ENCODE measurements around the gene MRGPRD. TPM values are rescaled to one million over a fixed set of nuclear protein-coding genes. Genes with fewer than 3 reads are reported as not detected.

MRGPRD gene, protein sequence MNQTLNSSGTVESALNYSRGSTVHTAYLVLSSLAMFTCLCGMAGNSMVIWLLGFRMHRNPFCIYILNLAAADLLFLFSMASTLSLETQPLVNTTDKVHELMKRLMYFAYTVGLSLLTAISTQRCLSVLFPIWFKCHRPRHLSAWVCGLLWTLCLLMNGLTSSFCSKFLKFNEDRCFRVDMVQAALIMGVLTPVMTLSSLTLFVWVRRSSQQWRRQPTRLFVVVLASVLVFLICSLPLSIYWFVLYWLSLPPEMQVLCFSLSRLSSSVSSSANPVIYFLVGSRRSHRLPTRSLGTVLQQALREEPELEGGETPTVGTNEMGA
- polyA plus RNA-seq (2013, experiment 1 of 2), result not detected
- not detected for polyA plus RNA-seq (2013, experiment 2 of 2)

- no peak within 1 kb of the TSS for H3K14ac ChIP-seq (ENCODE audit: low read length in 2 of 2)
- H3K79me1 ChIP-seq (replicated peaks; ENCODE audit: low read length, poor library complexity, severe bottlenecking), result no peaks in the 10 kb centered on the region
- H3K4me3 ChIP-seq (ENCODE audit: insufficient read depth in 1 of 2, low read depth in 1 of 2, low read length in 2 of 2), result no peak within 1 kb of the TSS
- no peak within 1 kb of the TSS for H3K18ac ChIP-seq (ENCODE audit: low read depth in 1 of 2, low read length in 2 of 2)
- no peaks in the 10 kb centered on the region for H3K36me3 ChIP-seq (ENCODE audit: control insufficient read depth in 1 of 2, insufficient read depth in 2 of 2, low read depth in 1 of 2, low read length in 2 of 2)
- no peak within 1 kb of the TSS for H2BK12ac ChIP-seq (ENCODE audit: low read length in 2 of 2)
- H2BK5ac ChIP-seq (ENCODE audit: low read depth, low read length, poor library complexity, severe bottlenecking), result no peak within 1 kb of the TSS
- peak within 1 kb of the TSS; percentile 18 for H4K91ac ChIP-seq (ENCODE audit: low read length)
- no peaks in the 10 kb centered on the region for H3K4me1 ChIP-seq (ENCODE audit: control insufficient read depth, insufficient read depth, low read depth, low read length)
- peaks cover 29 to 56% of the 10 kb centered on the region in 2 experiments for H3K27me3 ChIP-seq (ENCODE audit: control insufficient read depth in 1 of 2, insufficient read depth in 1 of 2, low read length in 2 of 2)
- no peak within 1 kb of the TSS for H2AFZ ChIP-seq (ENCODE audit: low read depth, low read length)
- no peak within 1 kb of the TSS for H4K8ac ChIP-seq (ENCODE audit: low read length)
- whole genome bisulfite sequencing, result 71% methylated on average over 8 of the region's 8 CpGs
- H3K4ac ChIP-seq (ENCODE audit: low read depth in 1 of 2, low read length in 2 of 2), result no peak within 1 kb of the TSS
- no peak within 1 kb of the TSS for H2BK120ac ChIP-seq (ENCODE audit: low read depth, low read length)
- H3K9ac ChIP-seq (ENCODE audit: low read length), result no peak within 1 kb of the TSS
- H3K4me2 ChIP-seq (ENCODE audit: low read length, poor library complexity, severe bottlenecking), result no peak within 1 kb of the TSS
- peaks cover 3% of the 10 kb centered on the region for H3K9me3 ChIP-seq (ENCODE audit: control insufficient read depth, low read length)
- no peak within 1 kb of the TSS for H2AK5ac ChIP-seq (ENCODE audit: low read length, severe bottlenecking)
- H3K27ac ChIP-seq (ENCODE audit: low read length, poor library complexity, severe bottlenecking), result no peak within 1 kb of the TSS
- H3K23ac ChIP-seq (ENCODE audit: low read length in 2 of 2), result no peak within 1 kb of the TSS
- no peak for DNase-seq
- no peak within 1 kb of the TSS for H2BK15ac ChIP-seq (ENCODE audit: low read depth, poor library complexity, severe bottlenecking)
Measured at GRCh38 chr11:68980776-68981065, at the start of gene MRGPRD. MRGPRD (minus strand) TSS chr11:68980986; CDS start chr11:68980986, 0 bp downstream.

GRCh38 chr11:69030301-69030700 is 49.5 kb upstream of the MRGPRD start:
- Histone ChIP-seq H3K23ac (ENCODE audit: low read length in 2 of 2) (no peak overlapping the region), H3K9me3 (ENCODE audit: control insufficient read depth, low read length) (no peaks in the 10 kb centered on the region), H3K4me1 (ENCODE audit: control insufficient read depth, insufficient read depth, low read depth, low read length) (peaks cover 9% of the 10 kb centered on the region), H3K18ac (ENCODE audit: low read depth in 1 of 2, low read length in 2 of 2) (no peak overlapping the region), H3K4me2 (ENCODE audit: low read length, poor library complexity, severe bottlenecking) (no peak overlapping the region), H2AK5ac (ENCODE audit: low read length, severe bottlenecking) (no peak overlapping the region), H4K8ac (ENCODE audit: low read length) (no peak overlapping the region), H3K27me3 (ENCODE audit: control insufficient read depth in 1 of 2, insufficient read depth in 1 of 2, low read length in 2 of 2) (peaks cover 0 to 13% of the 10 kb centered on the region in 2 experiments), H2BK120ac (ENCODE audit: low read depth, low read length) (no peak overlapping the region), H3K79me1 (replicated peaks; ENCODE audit: low read length, poor library complexity, severe bottlenecking) (no peaks in the 10 kb centered on the region), H3K27ac (ENCODE audit: low read length, poor library complexity, severe bottlenecking) (no peak overlapping the region), H2AFZ (ENCODE audit: low read depth, low read length) (no peak overlapping the region), H2BK15ac (ENCODE audit: low read depth, poor library complexity, severe bottlenecking) (no peak overlapping the region), H3K36me3 (ENCODE audit: control insufficient read depth in 1 of 2, insufficient read depth in 2 of 2, low read depth in 1 of 2, low read length in 2 of 2) (no peaks in the 10 kb centered on the region), H2BK12ac (ENCODE audit: low read length in 2 of 2) (no peak overlapping the region), H3K14ac (ENCODE audit: low read length in 2 of 2) (no peak overlapping the region), H3K4me3 (ENCODE audit: insufficient read depth in 1 of 2, low read depth in 1 of 2, low read length in 2 of 2) (no peak overlapping the region), H3K4ac (ENCODE audit: low read depth in 1 of 2, low read length in 2 of 2) (no peak overlapping the region), H4K91ac (ENCODE audit: low read length) (no peak overlapping the region), H2BK5ac (ENCODE audit: low read depth, low read length, poor library complexity, severe bottlenecking) (no peak overlapping the region), H3K9ac (ENCODE audit: low read length) (peak overlapping the region; percentile 2)
- no peak for DNase-seq
- 86% methylated on average over 5 of the region's 6 CpGs for WGBS

- H2AFZ ChIP-seq (ENCODE audit: low read depth, low read length), result no peak overlapping the region
- H3K4ac ChIP-seq (ENCODE audit: low read depth in 1 of 2, low read length in 2 of 2), result no peak overlapping the region
- no peak overlapping the region for H2BK120ac ChIP-seq (ENCODE audit: low read depth, low read length)
- no peak overlapping the region for H3K4me2 ChIP-seq (ENCODE audit: low read length, poor library complexity, severe bottlenecking)
- peak; percentile 73 for DNase-seq
- H3K23ac ChIP-seq (ENCODE audit: low read length in 2 of 2), result no peak overlapping the region
- no peak overlapping the region for H3K27ac ChIP-seq (ENCODE audit: low read length, poor library complexity, severe bottlenecking)
- no peaks in the 10 kb centered on the region for H3K79me1 ChIP-seq (replicated peaks; ENCODE audit: low read length, poor library complexity, severe bottlenecking)
- H3K27me3 ChIP-seq (ENCODE audit: control insufficient read depth in 1 of 2, insufficient read depth in 1 of 2, low read length in 2 of 2), result peaks cover 0 to 13% of the 10 kb centered on the region in 2 experiments
- no peak overlapping the region for H4K91ac ChIP-seq (ENCODE audit: low read length)
- H2AK5ac ChIP-seq (ENCODE audit: low read length, severe bottlenecking), result no peak overlapping the region
- no peaks in the 10 kb centered on the region for H3K36me3 ChIP-seq (ENCODE audit: control insufficient read depth in 1 of 2, insufficient read depth in 2 of 2, low read depth in 1 of 2, low read length in 2 of 2)
- H3K14ac ChIP-seq (ENCODE audit: low read length in 2 of 2), result no peak overlapping the region
- no peak overlapping the region for H3K9ac ChIP-seq (ENCODE audit: low read length)
- 74% methylated on average over 9 of the region's 9 CpGs for WGBS
- H3K9me3 ChIP-seq (ENCODE audit: control insufficient read depth, low read length), result no peaks in the 10 kb centered on the region
- H3K4me3 ChIP-seq (ENCODE audit: insufficient read depth in 1 of 2, low read depth in 1 of 2, low read length in 2 of 2), result no peak overlapping the region
- no peak overlapping the region for H2BK15ac ChIP-seq (ENCODE audit: low read depth, poor library complexity, severe bottlenecking)
- no peaks in the 10 kb centered on the region for H3K4me1 ChIP-seq (ENCODE audit: control insufficient read depth, insufficient read depth, low read depth, low read length)
- H4K8ac ChIP-seq (ENCODE audit: low read length), result no peak overlapping the region
- H3K18ac ChIP-seq (ENCODE audit: low read depth in 1 of 2, low read length in 2 of 2), result no peak overlapping the region
- H2BK5ac ChIP-seq (ENCODE audit: low read depth, low read length, poor library complexity, severe bottlenecking), result no peak overlapping the region
- no peak overlapping the region for H2BK12ac ChIP-seq (ENCODE audit: low read length in 2 of 2)
Measured at GRCh38 chr11:69027704-69028372, 47.1 kb upstream of the MRGPRD start.

- H3K18ac ChIP-seq (ENCODE audit: low read depth in 1 of 2, low read length in 2 of 2), result no peak overlapping the region
- H2BK5ac ChIP-seq (ENCODE audit: low read depth, low read length, poor library complexity, severe bottlenecking), result no peak overlapping the region
- H4K8ac ChIP-seq (ENCODE audit: low read length), result no peak overlapping the region
- no peak for DNase-seq
- no peak overlapping the region for H3K23ac ChIP-seq (ENCODE audit: low read length in 2 of 2)
- no peak overlapping the region for H2AK5ac ChIP-seq (ENCODE audit: low read length, severe bottlenecking)
- H3K9me3 ChIP-seq (ENCODE audit: control insufficient read depth, low read length), result no peaks in the 10 kb centered on the region
- WGBS, result 98% methylated on average over 2 of the region's 6 CpGs
- H2BK12ac ChIP-seq (ENCODE audit: low read length in 2 of 2), result no peak overlapping the region
- no peak overlapping the region for H2BK120ac ChIP-seq (ENCODE audit: low read depth, low read length)
- H3K27ac ChIP-seq (ENCODE audit: low read length, poor library complexity, severe bottlenecking), result no peak overlapping the region
- H3K27me3 ChIP-seq (ENCODE audit: control insufficient read depth in 1 of 2, insufficient read depth in 1 of 2, low read length in 2 of 2), result no peaks in the 10 kb centered on the region
- no peak overlapping the region for H2AFZ ChIP-seq (ENCODE audit: low read depth, low read length)
- H3K14ac ChIP-seq (ENCODE audit: low read length in 2 of 2), result no peak overlapping the region
- no peak overlapping the region for H3K9ac ChIP-seq (ENCODE audit: low read length)
- no peak overlapping the region for H4K91ac ChIP-seq (ENCODE audit: low read length)
- no peak overlapping the region for H3K4me3 ChIP-seq (ENCODE audit: insufficient read depth in 1 of 2, low read depth in 1 of 2, low read length in 2 of 2)
- H2BK15ac ChIP-seq (ENCODE audit: low read depth, poor library complexity, severe bottlenecking), result no peak overlapping the region
- H3K79me1 ChIP-seq (replicated peaks; ENCODE audit: low read length, poor library complexity, severe bottlenecking), result no peaks in the 10 kb centered on the region
- no peak overlapping the region for H3K4ac ChIP-seq (ENCODE audit: low read depth in 1 of 2, low read length in 2 of 2)
- no peaks in the 10 kb centered on the region for H3K4me1 ChIP-seq (ENCODE audit: control insufficient read depth, insufficient read depth, low read depth, low read length)
- no peak overlapping the region for H3K4me2 ChIP-seq (ENCODE audit: low read length, poor library complexity, severe bottlenecking)
- no peaks in the 10 kb centered on the region for H3K36me3 ChIP-seq (ENCODE audit: control insufficient read depth in 1 of 2, insufficient read depth in 2 of 2, low read depth in 1 of 2, low read length in 2 of 2)
Measured at GRCh38 chr11:69024509-69024908, 43.7 kb upstream of the MRGPRD start.
